ENCODE measurements around the gene TRPM1. TPM values are rescaled to one million over a fixed set of nuclear protein-coding genes. Genes with fewer than 3 reads are reported as not detected.

TRPM1 gene
- polyA plus RNA-seq, 3 donors, result 0.03 to 0.04 TPM; not detected in 1

DNA sequence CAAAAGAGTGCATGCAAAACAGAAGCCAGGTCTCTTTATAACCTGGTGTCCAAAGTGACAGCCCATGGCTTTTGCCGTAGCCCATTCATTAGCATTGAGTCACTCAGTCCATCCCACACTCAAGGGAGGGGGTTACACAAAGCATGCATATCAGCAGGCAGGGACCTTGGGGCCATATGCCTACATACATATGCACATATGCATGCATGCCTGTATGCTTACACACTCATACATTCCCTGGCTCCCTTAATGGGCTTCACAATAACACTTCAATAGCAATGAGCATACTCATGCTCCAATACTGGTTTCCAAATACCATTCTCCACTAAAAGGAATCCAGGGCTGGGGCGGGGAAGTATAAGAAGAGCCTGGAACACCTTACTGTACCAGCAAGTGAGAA lies 22.0 kb downstream of the TRPM1 start:
- no peak overlapping the region for H3K4me2 ChIP-seq (replicated peaks; ENCODE audit: extremely low read depth, low read length, poor library complexity, severe bottlenecking)
- no peak overlapping the region for H3K4me3 ChIP-seq (replicated peaks in 1 of 3; ENCODE audit: low read depth in 2 of 3, low read length in 3 of 3)
- Mint-ChIP-seq H3K27ac (no peak overlapping the region), H3K4me3 (no peak overlapping the region), H3K9me3 (peaks cover 0 to 6% (median 0%) of the 10 kb centered on the region in 7 donors), H3K4me1 (peaks cover 19% of the 10 kb centered on the region), H3K36me3 (no peaks in the 10 kb centered on the region), H3K27me3 (ENCODE audit: low read depth in 3 of 3) (peaks cover 3 to 10% (median 3%) of the 10 kb centered on the region in 3 donors)
- DNase-seq, result no peak
- no peak overlapping the region for H2AFZ ChIP-seq (ENCODE audit: insufficient read depth, low read depth, low read length, poor library complexity, severe bottlenecking)
- no peaks in the 10 kb centered on the region for H3K27me3 ChIP-seq (ENCODE audit: control insufficient read depth in 2 of 2, insufficient read depth in 2 of 2, low read length in 2 of 2)
- H4K20me1 ChIP-seq (ENCODE audit: insufficient read depth, low read length), result no peaks in the 10 kb centered on the region
- TF ChIP-seq, protein P1, sequence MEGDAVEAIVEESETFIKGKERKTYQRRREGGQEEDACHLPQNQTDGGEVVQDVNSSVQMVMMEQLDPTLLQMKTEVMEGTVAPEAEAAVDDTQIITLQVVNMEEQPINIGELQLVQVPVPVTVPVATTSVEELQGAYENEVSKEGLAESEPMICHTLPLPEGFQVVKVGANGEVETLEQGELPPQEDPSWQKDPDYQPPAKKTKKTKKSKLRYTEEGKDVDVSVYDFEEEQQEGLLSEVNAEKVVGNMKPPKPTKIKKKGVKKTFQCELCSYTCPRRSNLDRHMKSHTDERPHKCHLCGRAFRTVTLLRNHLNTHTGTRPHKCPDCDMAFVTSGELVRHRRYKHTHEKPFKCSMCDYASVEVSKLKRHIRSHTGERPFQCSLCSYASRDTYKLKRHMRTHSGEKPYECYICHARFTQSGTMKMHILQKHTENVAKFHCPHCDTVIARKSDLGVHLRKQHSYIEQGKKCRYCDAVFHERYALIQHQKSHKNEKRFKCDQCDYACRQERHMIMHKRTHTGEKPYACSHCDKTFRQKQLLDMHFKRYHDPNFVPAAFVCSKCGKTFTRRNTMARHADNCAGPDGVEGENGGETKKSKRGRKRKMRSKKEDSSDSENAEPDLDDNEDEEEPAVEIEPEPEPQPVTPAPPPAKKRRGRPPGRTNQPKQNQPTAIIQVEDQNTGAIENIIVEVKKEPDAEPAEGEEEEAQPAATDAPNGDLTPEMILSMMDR (IDR thresholded peaks at IDR 0.05), result no peak
- H3K27ac ChIP-seq (ENCODE audit: low read depth in 1 of 2, low read length in 2 of 2), result no peak overlapping the region
- no peaks in the 10 kb centered on the region for H3K79me2 ChIP-seq (ENCODE audit: insufficient read depth, low read length)
- no peaks in the 10 kb centered on the region for H3K36me3 ChIP-seq (replicated peaks in 1 of 2; ENCODE audit: control insufficient read depth in 1 of 2, insufficient read depth in 2 of 2, low read length in 2 of 2)
- WGBS (ENCODE audit: insufficient coverage), result 100% methylated on average over 1 of the region's 2 CpGs
- no peak overlapping the region for H3K9ac ChIP-seq (ENCODE audit: insufficient read depth, low read length, poor library complexity, severe bottlenecking)
- intact Hi-C loops (cut with micrococcal nuclease), result no loop called here
- peaks cover 4 to 5% of the 10 kb centered on the region in 2 donors for H3K4me1 ChIP-seq (ENCODE audit: control insufficient read depth in 1 of 2, insufficient read depth in 2 of 2, low read length in 2 of 2)
- H3K9me3 ChIP-seq (replicated peaks in 1 of 2; ENCODE audit: control insufficient read depth in 1 of 2, insufficient read depth in 1 of 2, low read length in 2 of 2), result peaks cover 0 to 3% of the 10 kb centered on the region in 2 donors

- peaks cover 4 to 5% of the 10 kb centered on the region in 2 donors for H3K4me1 ChIP-seq (ENCODE audit: control insufficient read depth in 1 of 2, insufficient read depth in 2 of 2, low read length in 2 of 2)
- H3K27me3 ChIP-seq (ENCODE audit: control insufficient read depth in 2 of 2, insufficient read depth in 2 of 2, low read length in 2 of 2), result no peaks in the 10 kb centered on the region
- Mint-ChIP-seq H3K36me3 (no peaks in the 10 kb centered on the region), H3K4me3 (no peak overlapping the region), H3K27me3 (ENCODE audit: low read depth in 3 of 3) (peaks cover 3 to 10% (median 3%) of the 10 kb centered on the region in 3 donors), H3K4me1 (peaks cover 19% of the 10 kb centered on the region), H3K9me3 (peaks cover 0 to 8% (median 0%) of the 10 kb centered on the region in 7 donors), H3K27ac (no peak overlapping the region)
- no peaks in the 10 kb centered on the region for H3K36me3 ChIP-seq (replicated peaks in 1 of 2; ENCODE audit: control insufficient read depth in 1 of 2, insufficient read depth in 2 of 2, low read length in 2 of 2)
- no peak overlapping the region for H2AFZ ChIP-seq (ENCODE audit: insufficient read depth, low read depth, low read length, poor library complexity, severe bottlenecking)
- no CpG with 5 or more reads among the region's 8 CpGs for WGBS (ENCODE audit: insufficient coverage)
- no peaks in the 10 kb centered on the region for H3K79me2 ChIP-seq (ENCODE audit: insufficient read depth, low read length)
- H3K9me3 ChIP-seq (replicated peaks in 1 of 2; ENCODE audit: control insufficient read depth in 1 of 2, insufficient read depth in 1 of 2, low read length in 2 of 2), result peaks cover 0 to 3% of the 10 kb centered on the region in 2 donors
- no peaks in the 10 kb centered on the region for H4K20me1 ChIP-seq (ENCODE audit: insufficient read depth, low read length)
- H3K4me2 ChIP-seq (replicated peaks; ENCODE audit: extremely low read depth, low read length, poor library complexity, severe bottlenecking), result no peak overlapping the region
- intact Hi-C loops (cut with micrococcal nuclease), result no loop called here
- no peak overlapping the region for H3K9ac ChIP-seq (ENCODE audit: insufficient read depth, low read length, poor library complexity, severe bottlenecking)
- DNase-seq, result no peak
- TF ChIP-seq, protein P1 (IDR thresholded peaks at IDR 0.05), result no peak
- no peak overlapping the region for H3K4me3 ChIP-seq (replicated peaks in 1 of 3; ENCODE audit: low read depth in 2 of 3, low read length in 3 of 3)
- no peak overlapping the region for H3K27ac ChIP-seq (ENCODE audit: low read depth in 1 of 2, low read length in 2 of 2)
These were observed 23.1 kb downstream of the TRPM1 start for GRCh38 chr15:31078471-31078870.
